PC-3 (cell line): Measurements from ENCODE around the gene PALS2.

Experiments
- CTCF ChIP-seq: fragments of 300-600 bp; sonication (generic); conservative IDR thresholded peaks from 2 replicates; pipeline ENCODE4 v1.5.1; 2017; ENCODE audit warnings: antibody characterized with exemption, low read depth, mild to moderate bottlenecking, low read length
- EZH2 ChIP-seq: fragments of 300-600 bp; sonication (generic); IDR thresholded peaks from one replicate; pipeline ENCODE4 v1.6.1; 2017; ENCODE audit warnings: antibody characterized with exemption, mild to moderate bottlenecking, low read length; ENCODE audit not compliant: unreplicated experiment

- TF ChIP-seq CTCF, result no peak
- no peak for TF ChIP-seq EZH2
Observed at GRCh38 chr7:24560772-24561171, 12.5 kb upstream of the PALS2 start.
